HS-5 (cell line): Measurements from ENCODE around the gene ALDH3A2.
"Not testable (repeated sequence)": the region's sequence is repeated elsewhere in the genome, so short reads cannot be mapped to it uniquely, and the experiment has no call there.

Experiments used
- DNase-seq: peaks from one replicate; pipeline ENCODE4 v3.0.0-alpha.2; 2012; ENCODE audit warnings: low read depth

ALDH3A2 gene

DNA sequence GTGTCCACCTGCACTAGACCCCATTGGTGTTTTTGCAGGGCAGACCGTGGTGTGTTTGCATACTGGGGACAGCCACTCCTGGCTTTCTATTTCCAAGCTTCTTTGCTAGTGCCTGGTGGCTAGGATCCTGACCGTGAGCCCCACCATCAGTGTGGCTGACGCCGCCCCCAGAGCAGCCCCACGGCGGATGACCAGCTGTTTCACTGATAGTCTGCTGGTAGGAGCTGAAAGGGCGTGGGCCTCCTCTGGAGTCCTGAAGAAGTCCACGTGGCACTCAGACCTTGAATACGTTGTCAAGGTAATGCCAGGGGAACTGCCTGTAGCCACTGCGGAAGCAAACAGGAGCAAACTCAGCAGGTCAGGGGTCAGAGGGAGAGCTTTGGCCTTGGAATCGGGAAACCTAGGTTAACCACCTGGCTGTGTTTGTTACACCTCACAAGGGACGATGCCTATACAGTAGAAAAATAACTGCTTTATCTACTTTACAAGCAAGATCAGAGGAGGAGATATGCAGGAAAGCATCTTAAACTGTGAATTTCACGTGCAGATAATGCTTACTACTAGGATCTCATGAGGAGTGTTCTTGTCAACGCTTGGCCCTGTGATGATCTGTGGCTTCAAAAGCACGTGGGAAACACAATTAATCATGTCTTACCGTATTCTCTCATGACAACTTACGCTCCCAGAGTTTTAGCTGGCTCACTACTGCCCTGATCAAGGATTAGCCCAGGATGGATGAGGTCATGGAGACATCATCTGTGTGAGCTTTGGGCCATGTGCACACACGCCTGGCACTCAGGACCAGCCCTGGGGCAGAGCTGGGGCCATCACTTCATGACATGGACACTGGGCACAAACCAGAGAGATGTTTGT, 30.3 kb downstream of the ALDH3A2 start:
- no peak for DNase-seq

DNA sequence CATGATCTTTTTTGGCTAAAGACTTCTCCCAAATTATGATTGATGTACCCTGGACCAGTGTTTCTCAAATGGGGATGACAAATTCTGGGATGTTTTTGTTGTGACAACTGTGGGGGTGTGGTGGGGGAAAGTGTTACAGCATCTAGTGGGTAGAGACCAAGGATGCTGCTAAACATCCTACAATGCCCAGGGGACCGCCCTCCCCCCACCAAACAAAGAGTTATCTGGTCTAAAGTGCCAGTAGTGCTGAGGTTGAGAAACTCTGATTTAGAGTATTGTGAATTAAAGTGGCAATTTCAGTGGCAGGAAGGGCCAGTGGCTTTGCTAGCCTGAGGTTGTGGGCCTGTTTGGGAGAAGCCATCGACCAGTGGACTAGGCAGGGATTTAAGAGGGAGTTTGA, 34.6 kb downstream of the ALDH3A2 start:
- DNase-seq: no peak

DNA sequence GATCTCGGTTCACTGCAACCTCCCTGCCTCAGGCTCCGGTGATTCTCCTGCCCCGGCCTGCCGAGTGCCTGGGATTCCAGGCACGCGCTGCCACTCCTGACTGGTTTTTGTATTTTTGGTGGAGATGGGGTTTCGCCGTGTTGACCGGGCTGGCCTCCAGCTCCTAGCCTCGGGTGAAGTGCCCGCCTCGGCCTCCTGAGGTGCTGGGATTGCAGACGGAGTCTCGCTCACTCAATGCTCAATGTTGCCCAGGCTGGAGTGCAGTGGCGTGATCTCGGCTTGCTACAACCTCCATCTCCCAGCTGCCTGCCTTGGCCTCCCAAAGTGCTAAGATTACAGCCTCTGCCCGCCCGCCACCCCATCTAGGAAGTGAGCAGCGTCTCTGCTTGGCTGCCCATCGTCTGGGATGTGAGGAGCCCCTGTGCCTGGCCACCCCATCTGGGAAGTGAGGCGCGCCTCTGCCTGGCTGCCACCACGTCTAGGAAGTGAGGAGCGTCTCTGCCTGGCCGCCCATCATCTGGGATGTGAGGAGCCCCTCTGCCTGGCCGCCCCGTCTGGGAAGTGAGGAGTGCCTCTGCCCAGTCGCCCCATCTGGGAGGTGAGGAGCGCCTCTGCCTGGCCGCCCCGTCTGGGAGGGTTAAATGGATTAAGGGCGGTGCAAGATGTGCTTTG, 36.5 kb downstream of the ALDH3A2 start:
- DNase-seq: not testable (repeated sequence)

GRCh38 chr17:19686400-19687090, 38.0 kb downstream of the ALDH3A2 start:
- DNase-seq: no peak

- no peak for DNase-seq
Measured at GRCh38 chr17:19702217-19702641, 53.7 kb downstream of the ALDH3A2 start.

DNA sequence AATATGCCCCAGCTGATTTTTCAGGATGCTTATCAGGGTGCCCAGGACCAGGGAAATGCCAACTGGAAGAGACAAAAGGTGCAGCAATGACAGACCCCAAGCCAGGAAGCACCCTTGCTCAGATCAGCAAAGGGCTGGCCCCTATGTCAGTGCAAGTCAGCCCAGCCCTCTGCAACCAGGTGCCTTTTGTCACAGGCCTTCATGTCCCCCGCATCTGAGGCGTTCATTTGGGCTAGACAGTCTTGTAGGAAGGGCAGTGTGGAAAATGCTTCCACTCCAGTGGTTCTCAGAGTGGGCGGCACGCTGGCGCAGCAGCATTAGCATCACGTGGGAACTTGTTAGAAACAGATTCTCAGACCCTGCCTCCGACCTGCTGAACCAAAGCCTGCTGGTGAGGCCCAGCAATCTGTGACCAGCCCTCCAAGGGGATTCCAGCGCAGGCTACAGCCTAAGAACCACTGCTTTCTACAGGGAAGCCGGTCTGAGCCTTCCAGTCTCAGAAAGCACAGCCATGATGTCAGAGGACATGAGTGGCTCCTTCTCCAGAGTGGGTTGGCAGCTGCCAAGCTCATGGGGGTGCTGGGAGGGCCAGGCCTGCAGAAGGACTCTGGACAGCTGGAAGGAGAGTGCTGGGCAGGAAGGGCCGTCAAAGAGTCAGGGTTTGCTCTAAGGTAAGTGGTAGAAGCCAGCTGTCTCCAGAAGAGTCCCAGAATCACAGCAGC, 54.7 kb downstream of the ALDH3A2 start:
- no peak for DNase-seq

GRCh38 chr17:19703828-19704613, 55.5 kb downstream of the ALDH3A2 start:
- no peak for DNase-seq

DNA sequence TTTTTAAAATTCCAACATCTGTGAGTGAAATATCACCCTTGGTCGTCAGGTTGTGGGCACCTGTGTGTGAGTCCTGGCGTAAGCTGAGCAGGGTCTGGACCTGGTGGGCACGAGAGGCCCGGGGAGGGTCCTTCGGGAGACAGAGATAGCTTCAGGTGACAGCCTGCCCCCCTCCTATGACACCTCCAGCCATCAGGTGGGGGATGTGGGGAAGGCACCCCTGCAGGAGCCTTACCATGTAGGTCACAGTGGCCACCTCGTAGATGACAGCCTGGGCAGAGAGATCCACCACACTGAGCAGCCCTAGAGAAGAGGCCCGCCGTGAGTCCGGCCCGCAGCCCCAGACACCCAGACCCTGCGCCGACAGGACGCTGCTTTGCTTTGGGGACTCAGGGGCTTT, 56.6 kb downstream of the ALDH3A2 start:
- DNase-seq: no peak

- no peak for DNase-seq
Measured at GRCh38 chr17:19705771-19706770, 57.5 kb downstream of the ALDH3A2 start.

GRCh38 chr17:19706791-19707727, 58.5 kb downstream of the ALDH3A2 start:
- DNase-seq: no peak

- DNase-seq: no peak
Measured at GRCh38 chr17:19707728-19708221, 59.2 kb downstream of the ALDH3A2 start.

- no peak for DNase-seq
Measured at GRCh38 chr17:19708431-19709175, 60.1 kb downstream of the ALDH3A2 start.

DNA sequence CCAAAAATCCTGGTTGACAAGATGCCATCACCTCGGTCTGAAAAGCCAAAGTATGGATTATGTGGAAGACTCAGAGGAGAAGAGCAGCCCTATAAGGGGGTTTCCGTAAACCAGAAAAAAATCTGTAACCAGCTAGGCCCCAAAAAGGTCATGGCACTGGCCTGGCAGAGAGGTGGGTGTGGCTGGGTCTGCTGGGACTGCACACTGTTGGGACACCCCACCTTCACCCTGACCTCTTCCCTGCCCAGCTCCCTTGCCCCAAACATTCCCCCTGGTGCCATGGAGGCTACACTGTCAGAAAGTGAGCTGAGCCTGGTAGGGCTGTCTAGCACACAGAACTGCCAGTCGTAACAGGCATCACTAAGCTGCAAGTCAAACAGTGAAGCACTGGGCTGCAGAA, 61.3 kb downstream of the ALDH3A2 start:
- DNase-seq: no peak

- DNase-seq: no peak
Measured at GRCh38 chr17:19712436-19713004, 64.0 kb downstream of the ALDH3A2 start.

DNA sequence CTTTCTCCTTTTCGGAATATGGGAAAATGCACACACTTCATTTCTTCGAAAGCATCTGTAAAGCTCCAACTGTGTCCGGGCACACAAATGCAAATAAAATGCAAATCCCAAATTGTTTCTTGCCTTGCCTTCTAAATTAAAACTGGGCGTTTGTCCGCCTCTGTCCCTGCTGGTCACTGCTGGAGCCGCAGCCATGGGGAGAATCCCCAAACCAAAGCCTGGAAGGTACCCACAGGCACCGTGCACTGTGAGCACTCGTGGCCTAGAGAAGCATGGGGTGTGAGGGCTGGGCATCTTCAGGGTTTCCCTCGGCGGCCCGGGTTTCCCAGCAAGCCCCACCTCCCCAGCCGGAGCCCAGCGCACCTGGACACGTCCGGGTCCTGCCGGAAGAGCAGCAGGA, 64.9 kb downstream of the ALDH3A2 start:
- no peak for DNase-seq

DNA sequence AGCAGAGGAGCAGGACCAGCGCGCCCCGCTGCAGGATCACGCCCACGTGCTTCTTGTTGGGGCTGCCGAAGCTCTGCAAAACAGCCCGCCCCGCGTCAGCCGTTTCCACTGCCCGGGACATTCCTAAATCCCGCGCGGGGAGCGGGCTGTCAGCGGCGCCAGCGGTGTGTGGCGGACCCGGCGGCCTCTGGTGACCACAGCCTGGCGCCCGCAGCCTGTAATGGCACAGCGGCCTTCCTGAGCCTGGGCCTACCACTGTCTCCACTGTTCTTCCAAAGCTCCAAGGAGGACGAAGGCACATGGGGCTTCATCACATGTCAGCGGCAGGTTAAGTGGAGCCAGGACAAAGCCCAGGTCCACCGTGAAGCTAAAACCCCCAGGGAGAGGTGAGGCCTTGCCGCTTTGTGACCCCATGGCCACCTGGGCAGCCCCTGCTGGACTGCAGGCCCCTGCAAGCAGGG, 65.4 kb downstream of the ALDH3A2 start:
- no peak for DNase-seq
